GM12878 (cell line): ENCODE data around the gene KHNYN. TPM values are rescaled to one million over a fixed set of nuclear protein-coding genes. Genes with fewer than 3 reads are reported as not detected.

ENCODE experiments used
- BHLHE40 ChIP-seq, 2 experiments: fragments of 450-650 bp in 1 of 2; IDR thresholded peaks; 2 replicates each; pipeline ENCODE4 v1.6.1; 2011 to 2017; ENCODE audit warnings: low read depth in 2 of 2, borderline replicate concordance in 1 of 2, improper control_type of control experiment in 1 of 2, low read length in 1 of 2, mild to moderate bottlenecking in 1 of 2
- CHD2 ChIP-seq: IDR thresholded peaks from 2 replicates; pipeline ENCODE4 v1.6.1; 2011; ENCODE audit warnings: low read depth, low read length, improper control_type of control experiment, borderline replicate concordance
- DPF2 ChIP-seq: fragments of 450-650 bp; IDR thresholded peaks from 2 replicates; pipeline ENCODE4 v1.6.1; 2017; ENCODE audit warnings: mild to moderate bottlenecking
- GABPA ChIP-seq: IDR thresholded peaks from 2 replicates; pipeline ENCODE4 v1.6.1; 2014; ENCODE audit warnings: antibody characterized with exemption, low read depth, mild to moderate bottlenecking, inconsistent platforms
- HDGF ChIP-seq: fragments of 450-650 bp; IDR thresholded peaks from 2 replicates; pipeline ENCODE4 v1.6.1; 2016; ENCODE audit warnings: antibody characterized with exemption
- KAT2A ChIP-seq: conservative IDR thresholded peaks from 2 replicates; pipeline ENCODE4 v1.6.1; 2011; ENCODE audit warnings: low read depth, low read length; ENCODE audit not compliant: control insufficient read depth
- KLF5 ChIP-seq: fragments of 450-650 bp; IDR thresholded peaks from 2 replicates; pipeline ENCODE4 v1.6.1; 2014; ENCODE audit warnings: mild to moderate bottlenecking; ENCODE audit not compliant: partially characterized antibody
- LARP7 ChIP-seq: fragments of 450-650 bp; IDR thresholded peaks from 2 replicates; pipeline ENCODE4 v1.6.1; 2017; ENCODE audit warnings: mild to moderate bottlenecking
- MAX ChIP-seq: IDR thresholded peaks from 2 replicates; pipeline ENCODE4 v1.6.1; 2012; ENCODE audit warnings: low read depth, low read length, improper control_type of control experiment
- MLLT1 ChIP-seq: fragments of 450-650 bp; IDR thresholded peaks from 2 replicates; pipeline ENCODE4 v1.6.1; 2016; ENCODE audit warnings: mild to moderate bottlenecking
- NBN ChIP-seq: fragments of 450-650 bp; IDR thresholded peaks from 2 replicates; pipeline ENCODE4 v1.6.1; 2016
- PAX5 ChIP-seq: IDR thresholded peaks from 2 replicates; pipeline ENCODE4 v1.6.1; 2011; ENCODE audit warnings: low read depth, low read length, borderline replicate concordance
- POLR2A ChIP-seq: IDR thresholded peaks from 2 replicates; pipeline ENCODE4 v1.6.1; 2011; ENCODE audit warnings: low read depth, mild to moderate bottlenecking, low read length
- RAD21 ChIP-seq: IDR thresholded peaks from 2 replicates; pipeline ENCODE4 v1.6.1; 2011; ENCODE audit warnings: mild to moderate bottlenecking, low read depth, low read length, moderate library complexity; ENCODE audit not compliant: insufficient read depth
- RB1 ChIP-seq: fragments of 450-650 bp; formaldehyde crosslinking; IDR thresholded peaks from 2 replicates; pipeline ENCODE4 v1.6.1; 2017; ENCODE audit warnings: mild to moderate bottlenecking, borderline replicate concordance
- RUNX3 ChIP-seq: IDR thresholded peaks from 2 replicates; pipeline ENCODE4 v1.6.1; 2012; ENCODE audit warnings: low read length, inconsistent platforms
- SMAD1 ChIP-seq: fragments of 450-650 bp; IDR thresholded peaks from 2 replicates; pipeline ENCODE4 v1.6.1; 2018; ENCODE audit warnings: mild to moderate bottlenecking, low read depth; ENCODE audit not compliant: partially characterized antibody
- SMARCA5 ChIP-seq: fragments of 450-650 bp; IDR thresholded peaks from 2 replicates; pipeline ENCODE4 v1.6.1; 2017; ENCODE audit warnings: mild to moderate bottlenecking
- SMC3 ChIP-seq: IDR thresholded peaks from 2 replicates; pipeline ENCODE4 v1.6.1; 2011; ENCODE audit warnings: low read length, improper control_type of control experiment, borderline replicate concordance
- SP1 ChIP-seq: IDR thresholded peaks from one replicate; pipeline ENCODE4 v1.6.1; 2011; ENCODE audit warnings: low read depth, low read length
- TAF1 ChIP-seq: IDR thresholded peaks from 2 replicates; pipeline ENCODE4 v1.6.1; 2011; ENCODE audit warnings: mild to moderate bottlenecking, low read depth, low read length, borderline replicate concordance
- USF2 ChIP-seq: IDR thresholded peaks from 2 replicates; pipeline ENCODE4 v1.6.1; 2011; ENCODE audit warnings: low read depth, low read length, improper control_type of control experiment, borderline replicate concordance
- YY1 ChIP-seq: IDR thresholded peaks from 2 replicates; pipeline ENCODE4 v1.6.1; 2011; ENCODE audit warnings: low read depth, mild to moderate bottlenecking, low read length
- ZNF217 ChIP-seq: fragments of 450-650 bp; IDR thresholded peaks from 2 replicates; pipeline ENCODE4 v1.6.1; 2017; ENCODE audit warnings: antibody characterized with exemption, mild to moderate bottlenecking
- polyA plus RNA-seq, 11 experiments: library from polyadenylated mRNA; depleted of rRNA in 4 of 11; unstranded in 6 of 11; stranded (reverse) in 5 of 11; fragments of >200 nt; fragmentation: Nextera tagmentation in 4 of 11; fragmentation: Illumina TruSeq in 1 of 11; extraction: Ambion mirVana in 4 of 11; extraction: Trizol in 1 of 11; gene quantifications; 1 replicate in 1 of 11; 2 replicates in 10 of 11; pipeline versions ENCODE4 v1.2.1 to v1.2.3, GENCODE V29; 2011 to 2016; ENCODE audit warnings: inconsistent platforms in 2 of 11, missing spikeins in 2 of 11, low read depth in 1 of 11
- total RNA-seq, 4 experiments: library from RNA; depleted of rRNA in 3 of 4; stranded (reverse); fragments of >200 nt in 3 of 4; fragmentation: Illumina TruSeq in 1 of 4; extraction: Trizol in 1 of 4; gene quantifications; 2 replicates each; pipeline versions ENCODE4 v1.2.1 to v1.2.3, GENCODE V29; 2013 to 2021
- TF ChIP-seq, protein P1 (sequence below), 3 experiments: IDR thresholded peaks in 2 of 3; conservative IDR thresholded peaks in 1 of 3; 2 replicates each; pipeline ENCODE4 v1.5.1; 2011; ENCODE audit warnings: low read depth in 3 of 3, low read length in 3 of 3, mild to moderate bottlenecking in 3 of 3, control low read depth in 2 of 3, moderate library complexity in 2 of 3, inconsistent platforms in 1 of 3, mixed read lengths in 1 of 3; ENCODE audit not compliant: control insufficient read depth in 2 of 3, insufficient read depth in 1 of 3; ENCODE audit errors: extremely low read depth in 1 of 3

KHNYN gene
- total and polyA plus RNA-seq, 10 of the 15 experiments (the other 5 are each of a cell fraction or from before 2014, with no cell fraction given): 1.4 to 34.7 (median 21.5) TPM

GRCh38 chr14:24431569-24432258 lies 2.0 kb downstream of the KHNYN start (continued):
- no peak for TF ChIP-seq MAX
- peak; percentile 79 for TF ChIP-seq NBN
- TF ChIP-seq, protein P1, sequence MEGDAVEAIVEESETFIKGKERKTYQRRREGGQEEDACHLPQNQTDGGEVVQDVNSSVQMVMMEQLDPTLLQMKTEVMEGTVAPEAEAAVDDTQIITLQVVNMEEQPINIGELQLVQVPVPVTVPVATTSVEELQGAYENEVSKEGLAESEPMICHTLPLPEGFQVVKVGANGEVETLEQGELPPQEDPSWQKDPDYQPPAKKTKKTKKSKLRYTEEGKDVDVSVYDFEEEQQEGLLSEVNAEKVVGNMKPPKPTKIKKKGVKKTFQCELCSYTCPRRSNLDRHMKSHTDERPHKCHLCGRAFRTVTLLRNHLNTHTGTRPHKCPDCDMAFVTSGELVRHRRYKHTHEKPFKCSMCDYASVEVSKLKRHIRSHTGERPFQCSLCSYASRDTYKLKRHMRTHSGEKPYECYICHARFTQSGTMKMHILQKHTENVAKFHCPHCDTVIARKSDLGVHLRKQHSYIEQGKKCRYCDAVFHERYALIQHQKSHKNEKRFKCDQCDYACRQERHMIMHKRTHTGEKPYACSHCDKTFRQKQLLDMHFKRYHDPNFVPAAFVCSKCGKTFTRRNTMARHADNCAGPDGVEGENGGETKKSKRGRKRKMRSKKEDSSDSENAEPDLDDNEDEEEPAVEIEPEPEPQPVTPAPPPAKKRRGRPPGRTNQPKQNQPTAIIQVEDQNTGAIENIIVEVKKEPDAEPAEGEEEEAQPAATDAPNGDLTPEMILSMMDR (IDR thresholded peaks at IDR 0.05 in 2 of 3, conservative IDR thresholded peaks at IDR 0.05 in 1 of 3; ENCODE audit: control insufficient read depth in 2 of 3, extremely low read depth in 1 of 3, insufficient read depth in 1 of 3, low read depth in 3 of 3, low read length in 3 of 3): peak; percentile 95 to 98 (median 98)
- 0 out of 2 replicates have a peak, but pooled peaks have one; percentile 13 for TF ChIP-seq CHD2
- peak; percentile 27 to 55; a peak in 3 of 4 replicates for TF ChIP-seq BHLHE40 (IDR thresholded peaks at IDR 0.05; ENCODE audit: borderline replicate concordance in 1 of 2, low read depth in 2 of 2, low read length in 1 of 2)
- peak; percentile 99 for TF ChIP-seq HDGF
- TF ChIP-seq YY1: peak; percentile 72
- TF ChIP-seq SMC3: peak; percentile 72
- TF ChIP-seq RB1: 0 out of 2 replicates have a peak, but pooled peaks have one; percentile 50
- TF ChIP-seq GABPA: no peak
- TF ChIP-seq PAX5: peak; percentile 43; the same call in 1 of the 2 replicates
- TF ChIP-seq SMARCA5: peak; percentile 89
- TF ChIP-seq RAD21: peak; percentile 91
- peak; percentile 20 for TF ChIP-seq SP1
- peak; percentile 45 for TF ChIP-seq POLR2A
- TF ChIP-seq USF2: 0 out of 2 replicates have a peak, but pooled peaks have one; percentile 3
- peak; percentile 64 for TF ChIP-seq SMAD1
- no peak for TF ChIP-seq DPF2
- TF ChIP-seq LARP7: peak; percentile 20; the same call in 1 of the 2 replicates
- no peak for TF ChIP-seq KAT2A
- TF ChIP-seq ZNF217: no peak
- TF ChIP-seq MLLT1: 0 out of 2 replicates have a peak, but pooled peaks have one; percentile 47
- no peak; the same call in 1 of the 2 replicates for TF ChIP-seq RUNX3
- TF ChIP-seq KLF5: peak; percentile 37
- TF ChIP-seq TAF1: 0 out of 2 replicates have a peak, but pooled peaks have one; percentile 14
